PC-3 (cell line): Measurements from ENCODE around the gene PCCA. TPM values are rescaled to one million over a fixed set of nuclear protein-coding genes. Genes with fewer than 3 reads are reported as not detected.

ENCODE experiments used
- ATAC-seq: fragments of 200-7000 bp; cut with Tn5 transposase; 2 replicates; pipeline ENCODE4 v1.9.1; 2020; ENCODE audit warnings: mild to moderate bottlenecking, moderate library complexity
- BruUV-seq: library from RNA; stranded (reverse); fragments of 400-500 nt; replicated peaks from 2 replicates; lab custom pipeline; 2021; lab: Mats Ljungman, UMichigan
- CTCF ChIA-PET: fragments of 300-600 bp; sonication (Branson Sonifier 250); formaldehyde crosslinking; loops from one replicate; lab custom pipeline; 2022; ENCODE audit warnings: antibody characterized with exemption; lab: Charles Lee
- POLR2A ChIA-PET: fragments of 300-600 bp; sonication (Branson Sonifier 250); formaldehyde crosslinking; loops from one replicate; lab custom pipeline; 2022; ENCODE audit warnings: antibody characterized with exemption; ENCODE audit not compliant: unreplicated experiment; lab: Charles Lee
- DNase-seq: peaks from one replicate; pipeline ENCODE4 v3.0.0-alpha.2; 2015
- H2AFZ ChIP-seq: fragments of 300-600 bp; sonication (generic); 2 replicates; pipeline ENCODE4 v1.6.0; 2016; ENCODE audit warnings: antibody characterized with exemption, low read length
- H3F3A ChIP-seq: fragments of 300-600 bp; sonication (generic); one replicate; pipeline ENCODE4 v1.6.0; 2017; ENCODE audit warnings: antibody characterized with exemption, low read length, control low read depth, mild to moderate bottlenecking; ENCODE audit not compliant: unreplicated experiment
- H3K27ac ChIP-seq: fragments of 300-600 bp; sonication (generic); 2 replicates; pipeline ENCODE4 v1.5.1; 2016; ENCODE audit warnings: mild to moderate bottlenecking, low read length
- H3K27me3 ChIP-seq: fragments of 300-600 bp; sonication (generic); 2 replicates; pipeline ENCODE4 v1.6.1; 2016; ENCODE audit warnings: low read length, mixed read lengths
- H3K36me3 ChIP-seq: fragments of 300-600 bp; sonication (generic); 2 replicates; pipeline ENCODE4 v1.6.1; 2016; ENCODE audit warnings: low read depth, mixed run types, low read length, mixed read lengths
- H3K4me1 ChIP-seq: fragments of 300-600 bp; sonication (generic); 2 replicates; pipeline ENCODE4 v1.5.1; 2016; ENCODE audit warnings: low read length; ENCODE audit not compliant: insufficient read depth
- H3K4me2 ChIP-seq: fragments of 300-600 bp; sonication (generic); 2 replicates; pipeline ENCODE4 v1.6.0; 2016; ENCODE audit warnings: low read length
- H3K4me3 ChIP-seq: fragments of 300-600 bp; sonication (generic); 2 replicates; pipeline ENCODE4 v1.5.1; 2016; ENCODE audit warnings: mild to moderate bottlenecking, low read length, mixed read lengths
- H3K79me2 ChIP-seq: fragments of 300-600 bp; sonication (generic); 2 replicates; pipeline ENCODE4 v1.6.1; 2017; ENCODE audit warnings: low read length, mixed read lengths
- H3K9ac ChIP-seq: fragments of 300-600 bp; sonication (generic); 2 replicates; pipeline ENCODE4 v1.6.0; 2016; ENCODE audit warnings: mild to moderate bottlenecking, low read length
- H3K9me2 ChIP-seq: fragments of 300-600 bp; sonication (generic); replicated peaks from 2 replicates; pipeline ENCODE4 v1.6.1; 2016; ENCODE audit warnings: mixed run types, low read length, mixed read lengths
- H3K9me3 ChIP-seq: fragments of 300-600 bp; sonication (generic); 2 replicates; pipeline ENCODE4 v1.6.1; 2016; ENCODE audit warnings: low read length, mixed read lengths
- H4K20me1 ChIP-seq: fragments of 300-600 bp; sonication (generic); 2 replicates; pipeline ENCODE4 v1.6.1; 2016; ENCODE audit warnings: low read length, mixed read lengths
- CTCF ChIP-seq: fragments of 300-600 bp; sonication (generic); conservative IDR thresholded peaks from 2 replicates; pipeline ENCODE4 v1.5.1; 2017; ENCODE audit warnings: antibody characterized with exemption, low read depth, mild to moderate bottlenecking, low read length
- EZH2 ChIP-seq: fragments of 300-600 bp; sonication (generic); IDR thresholded peaks from one replicate; pipeline ENCODE4 v1.6.1; 2017; ENCODE audit warnings: antibody characterized with exemption, mild to moderate bottlenecking, low read length; ENCODE audit not compliant: unreplicated experiment
- EZH2phosphoT487 ChIP-seq: fragments of 300-600 bp; sonication (generic); IDR thresholded peaks from 2 replicates; pipeline ENCODE4 v1.6.1; 2018; ENCODE audit warnings: mild to moderate bottlenecking, antibody characterized with exemption, low read length, borderline replicate concordance
- intact Hi-C: fragments of 100-400 bp; cut with micrococcal nuclease; formaldehyde crosslinking; loops from 2 replicates; pipeline ENCODE4 v1.9.0; 2023
- total RNA-seq: library from RNA; depleted of rRNA; stranded (reverse); fragments of >200 nt; gene quantifications from 2 replicates; pipeline ENCODE4 v1.2.3, GENCODE V29; 2014

Gene PCCA
- total RNA-seq, 1 experiment from 2014 or later = 10.5 TPM

- ChIA-PET POLR2A (no interaction called here), CTCF (no interaction called here)
- no peak for TF ChIP-seq CTCF
- no peak for TF ChIP-seq EZH2
- TF ChIP-seq EZH2phosphoT487 = no peak
- H3K9me3 ChIP-seq = no peaks in the 10 kb centered on the region
- no peak overlapping the region for H3K4me3 ChIP-seq
- H3K27me3 ChIP-seq = no peaks in the 10 kb centered on the region
- H3K79me2 ChIP-seq = no peaks in the 10 kb centered on the region
- BruUV-seq = no TSS peak
- H3K9ac ChIP-seq = no peak overlapping the region
- H3K27ac ChIP-seq = no peak overlapping the region
- H3K4me2 ChIP-seq = no peak overlapping the region
- peak; percentile 42; the same call in 1 of the 2 replicates for ATAC-seq
- intact Hi-C loops = no loop called here
- no peaks in the 10 kb centered on the region for H3K9me2 ChIP-seq
- no peaks in the 10 kb centered on the region for H4K20me1 ChIP-seq
- no peaks in the 10 kb centered on the region for H3F3A ChIP-seq
- H3K36me3 ChIP-seq = no peaks in the 10 kb centered on the region
- peaks cover 9% of the 10 kb centered on the region for H3K4me1 ChIP-seq
- no peak overlapping the region for H2AFZ ChIP-seq
- no peak for DNase-seq
Observed at GRCh38 chr13:100436099-100436498, 347.2 kb downstream of the PCCA start.

GRCh38 chr13:100438059-100438788 lies 349.3 kb downstream of the PCCA start:
- Histone ChIP-seq H3K27me3 (no peaks in the 10 kb centered on the region), H3K36me3 (no peaks in the 10 kb centered on the region), H4K20me1 (no peaks in the 10 kb centered on the region), H3K9me3 (no peaks in the 10 kb centered on the region), H3K9ac (no peak overlapping the region), H3K4me2 (no peak overlapping the region), H3K27ac (no peak overlapping the region), H3K4me3 (no peak overlapping the region), H3K9me2 (no peaks in the 10 kb centered on the region), H3K79me2 (no peaks in the 10 kb centered on the region), H3K4me1 (peaks cover 9% of the 10 kb centered on the region), H3F3A (no peaks in the 10 kb centered on the region), H2AFZ (no peak overlapping the region)
- ChIA-PET POLR2A (no interaction called here), CTCF (no interaction called here)
- BruUV-seq = no TSS peak
- intact Hi-C loops = no loop called here
- DNase-seq (no peak), ATAC-seq (no peak)
- TF ChIP-seq CTCF (no peak), EZH2 (no peak), EZH2phosphoT487 (no peak)

- intact Hi-C loops = no loop called here
- POLR2A ChIA-PET = no interaction called here
- H2AFZ ChIP-seq = no peak overlapping the region
Observed at GRCh38 chr13:100439247-100439970, 350.5 kb downstream of the PCCA start.

More at GRCh38 chr13:100439247-100439970, 350.5 kb downstream of the PCCA start:
- H3K36me3 ChIP-seq = no peaks in the 10 kb centered on the region
- no peak overlapping the region for H3K27ac ChIP-seq
- no TSS peak for BruUV-seq
- no peaks in the 10 kb centered on the region for H3K9me2 ChIP-seq
- ATAC-seq = no peak
- no peak overlapping the region for H3K4me2 ChIP-seq
- no peaks in the 10 kb centered on the region for H3K9me3 ChIP-seq
- no peaks in the 10 kb centered on the region for H3K27me3 ChIP-seq
- H3K9ac ChIP-seq = no peak overlapping the region
- H3F3A ChIP-seq = no peaks in the 10 kb centered on the region
- H4K20me1 ChIP-seq = no peaks in the 10 kb centered on the region
- no peak overlapping the region for H3K4me3 ChIP-seq
- CTCF ChIA-PET = no interaction called here
- DNase-seq = no peak
- no peaks in the 10 kb centered on the region for H3K79me2 ChIP-seq
- H3K4me1 ChIP-seq = no peaks in the 10 kb centered on the region
- TF ChIP-seq EZH2phosphoT487 (no peak), CTCF (no peak), EZH2 (no peak)
